Lung microvascular endothelial cell (primary cell): ENCODE measurements around the gene CD83. TPM values are rescaled to one million over a fixed set of nuclear protein-coding genes. Genes with fewer than 3 reads are reported as not detected.
"Not testable (repeated sequence)": the region's sequence is repeated elsewhere in the genome, so short reads cannot be mapped to it uniquely, and the experiment has no call there.

Experiments
- DNase-seq, 2 donors: peaks; one replicate each; pipeline versions ENCODE4 v3.0.0 to v3.0.0-alpha.2; 2010; ENCODE audit warnings: low read depth in 2 of 2
- total RNA-seq: library from RNA; depleted of rRNA; stranded (reverse); fragments of >200 nt; gene quantifications from 2 replicates; pipeline ENCODE4 v1.2.1, GENCODE V29; 2014

The CD83 gene, protein sequence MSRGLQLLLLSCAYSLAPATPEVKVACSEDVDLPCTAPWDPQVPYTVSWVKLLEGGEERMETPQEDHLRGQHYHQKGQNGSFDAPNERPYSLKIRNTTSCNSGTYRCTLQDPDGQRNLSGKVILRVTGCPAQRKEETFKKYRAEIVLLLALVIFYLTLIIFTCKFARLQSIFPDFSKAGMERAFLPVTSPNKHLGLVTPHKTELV
- total RNA-seq, result 1.7 and 4.6 TPM in 2 replicates

DNA sequence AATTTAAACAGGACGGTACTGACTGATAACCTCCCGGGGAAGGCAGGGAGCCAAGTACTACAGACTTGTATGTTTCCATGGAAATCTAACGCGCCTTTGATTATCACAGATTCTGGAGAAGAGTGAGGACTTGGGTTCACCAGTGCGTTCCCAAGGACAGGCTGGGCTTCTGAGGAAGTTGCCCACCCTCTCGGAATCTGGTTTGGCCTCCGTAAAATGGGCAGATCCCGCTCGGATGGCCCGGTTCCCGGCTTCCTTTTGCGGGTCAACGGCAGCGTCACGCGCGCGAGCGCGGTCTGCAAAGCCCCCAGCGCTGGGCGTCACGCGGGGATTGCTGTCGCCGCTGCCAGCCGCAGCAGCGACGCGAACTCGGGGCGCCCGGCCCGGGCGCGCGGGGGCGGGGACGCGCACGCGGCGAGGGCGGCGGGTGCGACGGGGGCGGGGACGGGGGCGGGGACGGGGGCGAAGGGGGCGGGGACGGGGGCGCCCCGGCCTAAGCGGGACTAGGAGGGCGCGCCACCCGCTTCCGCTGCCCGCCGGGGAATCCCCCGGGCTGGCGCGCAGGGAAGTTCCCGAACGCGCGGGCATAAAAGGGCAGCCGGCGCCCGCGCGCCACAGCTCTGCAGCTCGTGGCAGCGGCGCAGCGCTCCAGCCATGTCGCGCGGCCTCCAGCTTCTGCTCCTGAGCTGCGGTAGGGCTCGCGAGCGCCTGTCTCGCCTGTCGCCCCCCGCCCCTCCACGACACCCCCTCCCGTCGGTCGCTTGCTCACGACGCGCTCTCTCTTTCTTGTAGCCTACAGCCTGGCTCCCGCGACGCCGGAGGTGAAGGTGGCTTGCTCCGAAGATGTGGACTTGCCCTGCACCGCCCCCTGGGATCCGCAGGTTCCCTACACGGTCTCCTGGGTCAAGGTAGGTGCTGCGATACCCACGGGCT, at the start of gene CD83:
TSS of gene CD83 (plus strand) at position 615 of the 933 bp plus-strand sequence. CDS start at position 655, 40 bp downstream.
- peak; percentile 54 to 75 for DNase-seq

DNA sequence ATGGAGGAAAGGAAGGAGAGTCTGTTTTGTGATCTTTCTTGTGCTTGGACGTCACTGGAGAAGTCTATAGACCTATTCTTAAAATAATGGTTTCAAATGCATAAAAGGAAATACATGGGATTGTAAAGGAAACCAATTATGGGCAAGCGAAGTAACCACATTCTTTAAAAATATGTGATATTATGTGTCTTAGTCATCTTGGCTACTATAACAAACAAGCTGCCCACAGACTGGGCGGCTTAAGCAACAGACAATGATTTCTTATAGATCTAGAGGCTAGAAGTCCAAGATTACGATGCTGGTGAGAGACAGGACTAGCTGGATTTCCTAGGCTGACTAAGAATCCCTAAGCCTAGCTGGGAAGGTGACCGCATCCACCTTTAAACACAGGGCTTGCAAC, 49.4 kb upstream of the CD83 start:
- peak in 1 of 2 donors; percentile 61 for DNase-seq

DNA sequence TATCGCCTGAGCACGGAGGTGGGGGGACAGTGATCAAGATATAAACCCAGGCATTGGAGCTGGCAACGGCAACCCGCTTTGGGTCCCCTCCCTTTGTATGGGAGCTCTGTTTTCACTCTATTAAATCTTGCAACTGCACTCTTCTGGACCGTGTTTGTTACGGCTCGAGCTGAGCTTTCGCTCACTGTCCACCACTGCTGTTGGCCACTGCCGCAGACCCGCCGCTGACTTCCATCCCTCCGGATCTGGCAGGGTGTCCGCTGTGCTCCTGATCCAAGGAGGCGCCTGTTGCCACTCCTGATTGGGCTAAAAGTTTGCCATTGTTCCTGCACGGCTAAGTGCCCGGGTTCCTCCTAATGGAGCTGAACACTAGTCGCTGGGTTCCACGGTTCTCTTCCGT, 48.9 kb upstream of the CD83 start:
- no peak for DNase-seq

DNA sequence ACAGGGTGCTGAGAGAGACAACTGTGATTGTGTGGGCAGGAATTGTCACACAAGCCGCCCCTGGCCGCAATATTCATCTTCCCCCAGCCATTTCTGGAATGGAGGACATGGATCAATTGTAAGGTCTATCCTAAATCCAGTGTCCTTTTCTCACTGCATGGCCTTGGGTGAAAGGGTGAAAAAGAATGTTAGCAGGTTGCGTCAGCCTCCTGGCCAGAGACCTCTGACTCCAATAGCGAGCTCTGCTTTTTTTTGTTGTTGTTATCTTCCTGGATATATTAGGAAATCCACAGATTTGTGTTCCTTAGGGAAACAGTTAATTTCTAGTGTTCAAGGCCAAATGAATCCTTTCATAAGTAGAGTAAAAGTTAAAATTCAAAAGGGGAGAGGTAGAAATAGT, 47.1 kb upstream of the CD83 start:
- DNase-seq, result no peak

DNA sequence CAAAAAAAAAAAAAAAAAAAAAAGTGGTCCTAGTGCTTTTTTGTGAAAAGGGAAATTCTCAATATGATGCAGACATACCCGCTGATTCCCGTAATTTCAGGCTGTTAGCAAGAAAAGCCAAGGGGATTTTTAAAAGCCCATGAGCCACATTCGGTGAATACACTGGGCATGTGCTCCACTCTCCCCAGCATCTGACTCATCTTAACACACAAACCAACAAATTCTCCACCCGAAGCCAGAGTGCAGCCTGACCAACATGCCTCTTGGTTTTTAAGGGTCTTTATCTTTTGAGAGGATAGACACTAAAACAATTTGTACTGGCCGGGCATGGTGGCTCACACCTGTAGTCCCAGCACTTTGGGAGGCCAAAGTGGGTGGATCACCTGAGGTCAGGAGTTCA, 45.5 kb upstream of the CD83 start:
- DNase-seq, result no peak

DNA sequence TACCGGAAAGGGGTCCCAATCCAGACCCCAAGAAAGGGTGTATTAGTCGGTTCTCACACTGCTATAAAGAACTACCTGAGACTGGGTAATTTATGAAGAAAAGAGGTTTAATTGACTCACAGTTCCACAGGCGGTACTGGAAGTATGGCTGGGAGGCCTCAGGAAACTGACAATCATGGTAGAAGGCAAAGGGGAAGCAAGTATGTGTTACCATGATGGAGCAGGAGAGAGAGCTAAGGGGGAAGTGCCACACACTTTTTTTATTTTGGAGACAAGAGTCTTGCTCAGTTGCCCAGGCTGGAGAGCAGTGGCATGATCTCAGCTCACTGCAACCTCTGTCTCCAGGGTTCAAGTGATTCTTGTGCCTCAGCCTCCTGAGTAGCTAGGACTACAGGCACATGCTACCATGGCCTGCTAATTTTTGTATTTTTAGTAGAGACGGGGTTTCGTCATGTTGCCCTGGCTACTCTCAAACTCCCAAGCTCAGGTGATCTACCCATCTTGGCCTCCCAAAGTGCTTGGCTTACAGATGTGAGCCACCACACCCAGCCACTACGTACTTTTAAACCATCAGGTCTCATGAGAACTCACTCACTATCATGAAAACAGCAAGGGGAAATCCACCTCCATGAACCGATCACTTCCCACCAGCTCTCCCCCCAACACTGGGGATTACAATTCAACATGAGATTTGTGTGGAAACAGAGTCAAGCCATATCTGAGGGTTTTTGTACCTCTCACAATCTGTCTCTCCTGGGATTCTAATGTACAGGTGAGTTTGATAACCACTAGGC, 43.8 kb upstream of the CD83 start:
- DNase-seq, result not testable (repeated sequence)

DNA sequence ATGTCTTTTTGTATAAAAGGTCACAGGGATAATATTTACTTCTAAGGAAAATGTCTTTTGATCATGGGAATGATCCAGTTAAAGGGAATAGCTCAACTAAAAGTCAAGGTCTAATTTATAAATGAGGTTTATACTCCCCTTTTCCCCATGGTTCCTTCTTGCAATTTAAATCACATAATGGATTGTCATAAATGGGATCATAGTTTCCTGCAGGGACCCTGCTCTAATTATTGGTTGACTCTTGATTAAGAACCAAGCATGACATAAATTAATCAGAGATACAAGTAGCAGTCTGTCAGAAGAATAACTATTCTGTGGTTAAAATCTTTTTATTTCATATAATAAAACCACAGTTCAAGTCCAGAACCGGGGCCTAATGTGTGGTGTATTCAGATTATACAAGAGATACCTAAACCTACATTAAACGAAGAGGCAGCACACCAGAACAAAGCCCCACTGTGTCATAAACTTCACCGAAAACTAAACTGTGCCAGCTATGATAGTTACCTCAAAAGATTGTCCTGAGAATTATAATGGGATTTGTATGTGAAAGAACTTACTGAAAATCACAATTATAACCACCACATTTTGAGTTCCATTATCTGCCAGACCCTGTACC, 43.0 kb upstream of the CD83 start:
- no peak for DNase-seq

DNA sequence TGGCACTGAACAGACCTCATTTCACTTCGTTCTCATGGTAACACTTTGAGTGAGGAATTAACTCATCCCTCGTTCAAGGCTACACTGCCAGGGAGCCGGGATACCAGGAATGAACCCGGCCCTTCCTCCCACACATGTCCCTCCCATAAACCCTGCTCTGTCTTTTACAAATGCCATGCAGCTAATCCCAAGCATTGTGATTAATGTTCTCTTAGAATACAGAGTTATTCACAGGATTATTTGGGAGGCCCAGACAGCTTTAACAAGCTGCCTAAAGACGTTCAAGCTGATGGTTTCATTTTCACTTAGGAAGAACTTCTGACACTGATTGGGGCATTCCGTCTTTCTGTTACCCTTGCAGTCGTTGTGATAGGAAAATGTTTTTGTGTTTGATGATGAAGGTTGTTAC, 42.5 kb upstream of the CD83 start:
- DNase-seq, result peak; percentile 51 to 72

DNA sequence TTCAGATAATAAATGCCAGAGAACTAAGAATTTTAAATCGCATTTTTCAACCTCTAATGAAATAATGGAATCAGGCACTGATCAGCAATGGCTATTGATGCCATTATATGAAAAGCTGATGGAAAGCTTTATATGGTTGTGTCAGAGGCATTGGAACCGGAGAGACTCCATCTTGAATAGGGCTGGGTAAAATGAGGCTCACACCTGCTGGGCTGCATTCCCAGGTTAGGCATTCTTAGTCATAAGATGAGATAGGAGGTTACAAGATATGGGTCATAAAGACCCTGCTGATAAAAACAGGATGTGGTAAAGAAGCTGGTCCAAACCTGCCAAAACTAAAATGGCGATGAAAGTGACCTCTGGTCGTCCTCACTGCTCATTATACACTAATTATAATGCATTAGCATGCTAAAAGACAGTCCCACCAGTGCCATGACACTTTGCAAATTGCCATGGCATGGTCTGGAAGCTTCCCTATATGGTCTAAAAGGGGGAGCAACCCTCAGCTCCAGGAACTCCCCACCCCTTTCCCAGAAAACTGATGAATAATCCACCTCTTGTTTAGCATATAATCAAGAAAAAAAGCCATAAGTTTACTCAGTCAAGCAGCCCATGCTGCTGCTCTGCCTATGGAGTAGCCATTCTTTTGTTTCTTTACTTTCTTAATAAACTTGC, 40.2 kb upstream of the CD83 start:
- DNase-seq, result no peak

DNA sequence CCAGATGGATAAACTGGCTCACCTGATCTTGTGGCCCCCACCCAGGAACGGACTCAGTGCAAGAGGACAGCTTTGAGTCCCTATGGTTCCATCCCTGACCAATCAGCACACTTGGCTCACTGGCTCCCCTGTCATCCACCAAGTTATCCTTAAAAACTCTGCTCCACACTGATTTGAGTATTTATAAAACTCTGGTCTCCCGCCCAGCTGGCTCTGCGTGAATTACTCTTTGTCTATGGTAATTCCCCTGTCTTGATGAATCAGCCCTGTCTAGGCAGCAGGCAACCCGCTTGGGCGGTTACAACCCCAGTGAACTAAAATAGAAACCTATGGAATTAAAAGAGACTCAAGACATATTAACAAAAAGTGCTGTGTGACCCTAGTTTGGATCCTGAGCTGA, 38.1 kb upstream of the CD83 start:
- DNase-seq, result no peak

DNA sequence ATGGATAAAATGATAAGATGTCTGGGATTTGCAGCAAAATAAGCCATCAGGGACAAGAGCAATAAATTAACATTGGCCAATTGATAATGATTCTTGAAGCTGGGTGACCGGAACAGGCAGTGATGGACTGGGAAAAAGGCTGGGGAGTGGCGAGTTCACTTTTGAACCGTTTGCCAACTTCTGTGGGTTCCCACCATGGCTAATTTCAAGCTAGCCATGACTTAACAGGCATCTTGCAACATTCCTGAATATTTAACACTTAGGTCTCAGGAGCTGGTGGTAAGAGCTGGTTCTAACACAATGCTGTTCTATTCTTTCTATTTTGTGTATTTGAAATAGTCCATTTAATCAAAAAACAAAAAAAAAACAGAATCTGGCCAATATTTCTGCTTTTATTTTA, 37.6 kb upstream of the CD83 start:
- DNase-seq, result no peak

DNA sequence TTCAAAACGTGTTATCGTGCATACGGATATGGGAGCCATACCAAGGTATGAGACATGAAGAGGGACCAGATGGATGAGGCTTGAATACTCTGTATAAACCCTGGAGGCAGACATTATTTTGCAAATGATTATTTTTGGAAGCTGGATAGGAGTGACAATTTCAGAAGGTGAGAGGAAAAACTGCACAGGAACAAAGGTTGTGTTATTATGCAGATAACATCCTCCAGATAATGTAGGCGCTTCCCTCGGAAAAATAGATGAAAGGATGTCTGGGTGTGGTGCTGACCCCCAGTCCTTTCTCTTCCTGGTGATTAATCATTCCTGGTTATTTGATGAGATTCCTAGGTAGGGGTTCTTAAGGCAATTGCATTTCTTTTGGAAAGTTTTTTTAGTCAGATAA, 36.4 kb upstream of the CD83 start:
- DNase-seq, result no peak

DNA sequence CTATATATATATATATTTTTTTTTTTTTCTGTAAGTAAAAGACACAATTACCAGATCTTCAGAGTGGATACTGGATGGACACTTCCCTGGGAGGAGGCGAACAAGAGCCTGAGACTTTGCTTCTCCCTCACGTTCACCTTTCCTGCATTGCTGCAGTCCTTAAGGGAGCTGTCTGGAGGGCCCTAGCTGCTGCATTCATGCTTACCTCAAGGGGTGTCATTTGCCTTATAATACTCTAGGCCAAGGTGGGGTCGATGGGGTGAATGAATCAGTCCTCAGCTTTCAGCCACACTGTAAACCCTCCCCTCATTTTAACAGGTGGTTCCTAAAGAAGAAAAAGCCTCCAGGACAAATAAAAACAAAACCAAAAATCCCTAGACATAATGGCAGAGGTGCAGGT, 34.8 kb upstream of the CD83 start:
- no peak for DNase-seq

DNA sequence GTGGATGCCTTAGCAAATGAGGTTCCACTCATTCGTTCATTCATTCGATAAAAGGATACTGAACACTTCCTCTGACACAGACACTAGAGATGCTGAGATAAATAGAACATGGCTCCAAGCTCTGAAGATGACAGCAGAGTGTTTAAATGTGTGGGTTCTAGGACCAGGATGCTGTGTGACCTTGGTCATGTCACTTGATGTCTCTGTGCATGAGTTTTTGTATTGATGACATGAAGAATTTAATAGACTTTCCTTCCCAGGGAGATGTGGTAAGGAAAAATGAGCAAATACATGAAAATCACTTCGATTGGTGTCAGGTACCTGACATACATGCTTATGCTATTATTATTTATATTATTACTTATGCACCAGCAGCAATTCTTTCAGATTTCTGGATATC, 34.3 kb upstream of the CD83 start:
- DNase-seq, result no peak

DNA sequence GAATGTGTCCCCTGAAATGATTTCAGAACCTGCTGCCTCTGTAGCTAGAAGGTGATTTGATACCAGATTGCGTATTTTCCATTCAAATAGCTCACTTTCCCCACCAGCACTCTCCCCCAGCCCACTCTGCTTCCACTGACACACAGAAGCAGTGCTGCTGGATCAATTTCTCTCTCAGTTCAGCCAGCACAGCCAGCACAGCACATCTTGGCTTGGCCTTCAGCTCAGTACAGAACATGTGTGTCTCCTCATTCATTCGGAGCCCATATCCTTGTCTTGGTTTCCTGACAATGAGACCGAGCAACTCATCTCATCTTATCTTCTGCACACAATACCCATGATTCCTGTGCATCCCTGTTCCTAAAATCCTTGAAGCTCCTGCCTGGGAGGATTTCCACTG, 33.8 kb upstream of the CD83 start:
- DNase-seq, result no peak

DNA sequence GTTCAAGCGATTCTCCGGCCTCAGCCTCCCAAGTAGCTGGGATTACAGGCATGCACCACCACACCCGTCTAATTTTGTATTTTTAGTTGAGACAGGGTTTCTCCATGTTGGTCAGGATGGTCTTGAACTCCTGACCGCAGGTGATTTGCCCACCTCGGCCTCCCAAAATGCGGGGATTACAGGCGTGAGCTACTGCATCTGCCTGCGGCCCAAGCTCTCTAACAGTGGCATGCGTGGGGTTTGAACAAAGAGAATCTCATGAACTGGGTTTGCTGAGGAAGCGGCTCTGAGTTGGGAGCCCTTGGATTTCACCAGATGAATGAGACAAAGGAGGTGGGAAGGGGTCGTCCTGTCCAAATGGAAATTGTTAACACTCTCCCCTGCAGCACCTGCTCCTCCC, 33.2 kb upstream of the CD83 start:
- DNase-seq, result no peak

DNA sequence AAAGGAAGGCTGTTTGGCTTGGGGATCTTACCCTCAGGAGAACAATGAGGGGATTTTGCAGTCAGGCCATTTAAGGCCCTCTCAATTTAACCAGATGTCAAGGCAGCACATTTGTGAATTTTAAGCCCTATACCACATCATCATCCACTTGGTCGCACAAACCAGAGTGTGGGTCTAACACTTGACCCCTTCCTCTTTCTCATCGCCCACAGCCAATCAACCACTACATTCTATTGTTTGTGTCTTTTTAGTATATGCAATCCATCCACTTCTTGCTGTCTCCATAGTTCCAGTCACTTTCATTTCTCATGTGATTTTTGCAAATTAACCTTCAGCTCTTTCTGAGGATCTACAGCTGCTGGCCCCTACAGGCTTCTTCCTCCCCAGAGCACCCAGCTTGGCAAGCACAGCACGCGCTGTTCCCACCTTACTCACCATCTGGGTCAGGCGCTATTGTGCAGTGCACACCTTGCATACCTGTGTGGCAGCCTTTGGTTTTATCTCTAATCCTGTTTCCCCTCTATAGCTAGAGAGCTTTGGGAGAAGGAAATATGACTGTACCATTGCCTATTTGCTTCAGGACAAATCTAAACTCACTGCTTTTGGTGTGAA, 32.3 kb upstream of the CD83 start:
- DNase-seq, result no peak

DNA sequence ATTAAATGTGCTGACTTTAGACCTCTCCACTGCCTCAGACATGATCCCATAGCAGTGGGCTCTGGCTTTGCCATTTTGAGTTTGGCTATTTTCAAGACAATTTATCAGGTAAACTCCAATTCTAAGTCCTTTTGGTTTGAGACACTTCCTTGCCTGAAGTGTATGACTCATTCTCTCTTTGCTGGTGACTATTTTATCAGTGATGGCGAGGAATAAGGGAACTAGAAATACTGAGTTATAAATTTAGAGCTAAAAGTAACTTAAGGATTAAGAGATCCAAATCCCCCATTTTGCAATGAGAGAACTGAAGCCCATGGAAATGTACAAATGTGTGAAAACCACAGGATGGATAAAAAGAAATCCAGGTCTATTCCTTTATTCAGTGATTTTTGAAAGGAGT, 30.9 kb upstream of the CD83 start:
- DNase-seq, result no peak

DNA sequence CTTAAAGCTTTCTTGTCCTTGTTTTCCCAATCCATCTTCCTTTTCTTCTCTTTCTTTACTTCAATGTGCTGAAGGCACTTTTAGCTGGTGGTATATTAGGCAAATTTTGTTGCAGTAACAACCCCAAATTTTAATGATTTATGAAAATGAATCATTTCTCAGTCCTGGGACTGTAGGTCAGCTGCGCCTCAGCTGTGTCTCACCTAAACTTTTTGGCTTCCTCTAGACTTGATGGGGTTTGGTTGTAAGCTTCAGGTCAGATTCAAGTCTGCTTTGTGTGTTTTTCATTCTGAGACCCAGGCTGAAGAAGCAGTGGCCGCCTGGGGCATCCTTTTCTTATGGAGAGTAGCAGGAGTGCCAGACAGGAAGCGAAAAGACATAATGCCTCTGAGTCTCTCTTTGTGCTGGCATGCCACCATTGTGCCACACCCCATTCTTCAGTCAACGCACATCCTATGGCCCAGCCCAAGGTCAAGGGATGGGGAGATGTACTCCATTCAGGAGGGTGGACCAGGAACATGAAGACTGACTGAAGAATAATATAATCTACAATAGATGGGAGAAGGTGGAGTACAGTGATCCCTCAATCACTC, 28.9 kb upstream of the CD83 start:
- no peak for DNase-seq

DNA sequence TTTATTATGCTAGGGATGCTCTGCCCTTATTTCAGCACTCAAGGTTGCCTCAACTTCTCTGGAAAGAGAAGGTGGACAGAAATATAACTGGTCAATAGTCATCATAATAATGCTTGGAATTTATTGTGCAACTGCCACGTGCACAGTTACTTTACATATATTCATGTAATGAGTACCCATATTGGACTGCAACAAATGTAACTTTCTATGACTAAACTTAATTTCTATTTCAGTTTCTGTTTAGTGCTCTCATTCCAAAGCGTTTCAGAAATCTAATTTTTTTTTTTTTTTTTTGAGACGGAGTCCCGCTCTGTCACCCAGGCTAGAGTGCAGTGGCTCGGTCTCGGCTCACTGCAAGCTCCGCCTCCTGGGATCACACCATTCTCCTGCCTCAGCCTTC, 28.3 kb upstream of the CD83 start:
- DNase-seq, result no peak
